GM13977 (cell line): Measurements from ENCODE around the gene MLLT10.

ENCODE experiments used
- DNase-seq: peaks from one replicate; pipeline ENCODE4 v3.0.0; 2012; ENCODE audit warnings: low spot score
- in situ Hi-C: fragments of 300-500 bp; cut with MboI; formaldehyde crosslinking; loops from one replicate; pipeline ENCODE4 v1.12.0; 2022; ENCODE audit warnings: low sequenced_read_pairs, low pct_unique_long_range_greater_than_20kb, mixed read lengths, inconsistent platforms; ENCODE audit not compliant: unreplicated experiment
- TF ChIP-seq, protein P1 (sequence below): IDR thresholded peaks from 2 replicates; pipeline ENCODE4 v1.5.1; 2012; ENCODE audit warnings: mild to moderate bottlenecking, control low read depth; ENCODE audit not compliant: insufficient read depth; ENCODE audit errors: extremely low read depth, missing control alignments

MLLT10 gene

DNA sequence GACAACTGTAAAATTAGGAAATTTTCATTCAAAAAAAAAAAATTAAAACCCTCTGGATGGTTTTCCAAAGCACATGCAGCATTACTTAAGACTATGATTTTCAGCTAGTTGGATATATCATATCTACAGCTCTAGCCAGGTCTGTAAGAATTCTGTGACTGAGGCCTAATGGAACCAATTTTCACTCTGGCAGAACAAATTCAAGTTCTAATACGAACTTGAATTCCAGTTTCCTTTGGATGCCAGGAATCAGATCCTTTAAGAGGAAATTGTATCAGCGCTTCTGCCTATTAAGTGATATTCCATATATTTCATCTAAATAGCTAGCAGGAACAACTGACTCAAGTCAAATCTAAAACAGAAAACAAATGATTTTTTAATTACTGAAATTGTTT, 43.3 kb upstream of the MLLT10 start:
- TF ChIP-seq, protein P1, sequence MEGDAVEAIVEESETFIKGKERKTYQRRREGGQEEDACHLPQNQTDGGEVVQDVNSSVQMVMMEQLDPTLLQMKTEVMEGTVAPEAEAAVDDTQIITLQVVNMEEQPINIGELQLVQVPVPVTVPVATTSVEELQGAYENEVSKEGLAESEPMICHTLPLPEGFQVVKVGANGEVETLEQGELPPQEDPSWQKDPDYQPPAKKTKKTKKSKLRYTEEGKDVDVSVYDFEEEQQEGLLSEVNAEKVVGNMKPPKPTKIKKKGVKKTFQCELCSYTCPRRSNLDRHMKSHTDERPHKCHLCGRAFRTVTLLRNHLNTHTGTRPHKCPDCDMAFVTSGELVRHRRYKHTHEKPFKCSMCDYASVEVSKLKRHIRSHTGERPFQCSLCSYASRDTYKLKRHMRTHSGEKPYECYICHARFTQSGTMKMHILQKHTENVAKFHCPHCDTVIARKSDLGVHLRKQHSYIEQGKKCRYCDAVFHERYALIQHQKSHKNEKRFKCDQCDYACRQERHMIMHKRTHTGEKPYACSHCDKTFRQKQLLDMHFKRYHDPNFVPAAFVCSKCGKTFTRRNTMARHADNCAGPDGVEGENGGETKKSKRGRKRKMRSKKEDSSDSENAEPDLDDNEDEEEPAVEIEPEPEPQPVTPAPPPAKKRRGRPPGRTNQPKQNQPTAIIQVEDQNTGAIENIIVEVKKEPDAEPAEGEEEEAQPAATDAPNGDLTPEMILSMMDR = no peak
- DNase-seq = no peak

DNA sequence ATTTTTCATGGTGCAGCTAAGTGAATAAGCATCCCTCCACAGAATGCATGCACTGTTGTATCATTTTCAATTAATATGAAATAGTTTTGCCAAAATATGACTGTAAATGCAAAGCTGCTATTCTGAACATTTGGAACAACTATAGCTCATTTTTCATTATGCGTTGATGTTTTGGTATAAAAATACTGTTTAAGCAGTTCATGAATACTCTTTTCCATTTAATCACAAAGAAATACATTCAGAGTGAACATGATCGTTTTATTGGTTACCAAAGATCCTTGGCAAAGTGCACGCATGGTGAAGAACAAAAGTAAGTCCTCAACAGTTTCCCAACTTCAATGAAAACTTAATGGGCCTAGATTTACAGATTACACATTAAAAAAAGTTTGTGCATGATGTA, 41.6 kb upstream of the MLLT10 start:
- DNase-seq = no peak
- TF ChIP-seq, protein P1 = no peak
- in situ Hi-C loops = loop anchor here (10.0 to 25.0 kb wide), 2 partner anchors 205 to 232 kb away; no protein-coding TSS in a partner anchor

More for the DNA sequence above, 43.3 kb upstream of the MLLT10 start:
- in situ Hi-C loops = loop anchor here (10.0 to 25.0 kb wide), 2 partner anchors 203 to 234 kb away; no protein-coding TSS in a partner anchor

- TF ChIP-seq, protein P1 = no peak
- in situ Hi-C loops = loop anchor here (10.0 to 25.0 kb wide), 2 partner anchors 206 to 231 kb away; no protein-coding TSS in a partner anchor
- no peak for DNase-seq
Measured at GRCh38 chr10:21493784-21494183, 40.2 kb upstream of the MLLT10 start.

- TF ChIP-seq, protein P1 = no peak
- DNase-seq = peak; percentile 60
- in situ Hi-C loops = loop anchor here (10.0 to 25.0 kb wide), 2 partner anchors 207 to 230 kb away; no protein-coding TSS in a partner anchor
Measured at GRCh38 chr10:21494191-21495001, 39.6 kb upstream of the MLLT10 start.

- TF ChIP-seq, protein P1 = no peak
- in situ Hi-C loops = loop anchor here (10.0 to 25.0 kb wide), 2 partner anchors 208 to 230 kb away; no protein-coding TSS in a partner anchor
- DNase-seq = peak; percentile 61
Measured at GRCh38 chr10:21495002-21495751, 38.9 kb upstream of the MLLT10 start.

GRCh38 chr10:21495752-21496342, 38.2 kb upstream of the MLLT10 start:
- in situ Hi-C loops = loop anchor here (10.0 to 25.0 kb wide), 2 partner anchors 209 to 229 kb away; no protein-coding TSS in a partner anchor
- TF ChIP-seq, protein P1 = peak; percentile 99
- peak; percentile 96 for DNase-seq
